Central memory CD8-positive, alpha-beta T cell (primary cell): Measurements from ENCODE around the gene PTPRG.

Experiments
- ATAC-seq: fragments of 150-1000 bp; cut with Tn5 transposase; replicated peaks from 2 replicates; pipeline ENCODE4 v1.10.0; 2022; ENCODE audit warnings: mild to moderate bottlenecking, moderate FRiP score, moderate number of reproducible peaks; ENCODE audit not compliant: poor library complexity, severe bottlenecking; ENCODE audit errors: extremely low read depth
- DNase-seq, 2 donors: peaks; one replicate each; pipeline ENCODE4 v3.0.0; 2021; ENCODE audit warnings: low spot score in 2 of 2
- H3K27ac Mint-ChIP-seq: one replicate; pipeline ENCODE4 v1.8.0; 2022; ENCODE audit warnings: low read depth, mild to moderate bottlenecking, moderate library complexity, mixed read lengths
- H3K27me3 Mint-ChIP-seq: one replicate; pipeline ENCODE4 v1.8.0; 2022; ENCODE audit warnings: mixed read lengths
- H3K36me3 Mint-ChIP-seq: one replicate; pipeline ENCODE4 v1.8.0; 2022; ENCODE audit warnings: mild to moderate bottlenecking, moderate library complexity, mixed read lengths; ENCODE audit not compliant: insufficient read depth
- H3K4me1 Mint-ChIP-seq: one replicate; pipeline ENCODE4 v1.8.0; 2022; ENCODE audit warnings: mixed read lengths
- H3K4me3 Mint-ChIP-seq: one replicate; pipeline ENCODE4 v1.8.0; 2022; ENCODE audit warnings: mild to moderate bottlenecking, moderate library complexity, mixed read lengths
- H3K9me3 Mint-ChIP-seq: one replicate; pipeline ENCODE4 v1.8.0; 2022; ENCODE audit warnings: mixed read lengths

PTPRG gene

DNA sequence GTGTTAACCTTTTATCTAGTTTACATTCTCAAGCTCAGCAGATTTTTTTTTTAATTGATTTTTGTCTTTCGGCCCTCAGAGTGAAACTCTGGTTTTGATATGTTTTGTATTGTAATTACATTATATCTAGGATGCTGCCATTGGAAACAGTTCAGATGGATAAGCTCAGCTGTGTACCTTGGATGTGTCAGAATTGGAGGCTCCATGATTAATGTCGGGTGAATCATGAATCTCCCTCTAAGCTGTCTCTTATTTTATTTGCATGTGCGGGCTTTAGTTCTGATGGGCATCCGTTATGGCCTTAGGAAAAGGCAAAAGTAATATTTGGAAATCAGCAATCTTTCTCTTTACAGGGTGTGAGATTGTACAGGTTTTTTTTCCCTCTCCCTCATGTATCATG, 4.2 kb downstream of the PTPRG start:
- DNase-seq (no peak), ATAC-seq (no peak)
- Mint-ChIP-seq H3K27me3 (peaks cover 27% of the 10 kb centered on the region), H3K9me3 (no peaks in the 10 kb centered on the region), H3K4me1 (no peaks in the 10 kb centered on the region), H3K36me3 (peaks cover 2% of the 10 kb centered on the region), H3K27ac (no peak overlapping the region), H3K4me3 (no peak overlapping the region)

DNA sequence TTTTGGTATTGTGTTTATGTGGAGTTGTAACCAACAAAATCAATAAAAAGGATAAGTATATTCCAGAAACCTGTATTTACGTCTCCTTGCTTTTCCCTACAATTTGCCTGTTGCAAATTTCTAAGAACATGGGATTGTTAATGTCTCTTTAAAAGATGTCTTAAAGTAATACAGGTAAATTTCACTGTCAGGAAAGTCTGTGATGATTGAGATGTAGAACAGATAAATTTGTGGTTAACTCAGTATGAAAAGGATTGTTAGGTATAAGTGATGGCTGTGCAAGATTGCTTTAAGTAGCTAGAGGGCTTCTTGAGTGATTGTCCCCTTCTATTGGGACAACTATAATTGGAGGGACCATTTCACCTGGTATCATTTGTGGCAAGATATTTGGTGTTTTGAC, 6.8 kb downstream of the PTPRG start:
- H3K9me3 Mint-ChIP-seq, result peaks cover 4% of the 10 kb centered on the region
- DNase-seq (no peak), ATAC-seq (no peak)
- H3K27ac Mint-ChIP-seq, result no peak overlapping the region
- peaks cover 15% of the 10 kb centered on the region for H3K27me3 Mint-ChIP-seq
- H3K4me3 Mint-ChIP-seq, result no peak overlapping the region
- H3K36me3 Mint-ChIP-seq, result peaks cover 2% of the 10 kb centered on the region
- H3K4me1 Mint-ChIP-seq, result no peaks in the 10 kb centered on the region

DNA sequence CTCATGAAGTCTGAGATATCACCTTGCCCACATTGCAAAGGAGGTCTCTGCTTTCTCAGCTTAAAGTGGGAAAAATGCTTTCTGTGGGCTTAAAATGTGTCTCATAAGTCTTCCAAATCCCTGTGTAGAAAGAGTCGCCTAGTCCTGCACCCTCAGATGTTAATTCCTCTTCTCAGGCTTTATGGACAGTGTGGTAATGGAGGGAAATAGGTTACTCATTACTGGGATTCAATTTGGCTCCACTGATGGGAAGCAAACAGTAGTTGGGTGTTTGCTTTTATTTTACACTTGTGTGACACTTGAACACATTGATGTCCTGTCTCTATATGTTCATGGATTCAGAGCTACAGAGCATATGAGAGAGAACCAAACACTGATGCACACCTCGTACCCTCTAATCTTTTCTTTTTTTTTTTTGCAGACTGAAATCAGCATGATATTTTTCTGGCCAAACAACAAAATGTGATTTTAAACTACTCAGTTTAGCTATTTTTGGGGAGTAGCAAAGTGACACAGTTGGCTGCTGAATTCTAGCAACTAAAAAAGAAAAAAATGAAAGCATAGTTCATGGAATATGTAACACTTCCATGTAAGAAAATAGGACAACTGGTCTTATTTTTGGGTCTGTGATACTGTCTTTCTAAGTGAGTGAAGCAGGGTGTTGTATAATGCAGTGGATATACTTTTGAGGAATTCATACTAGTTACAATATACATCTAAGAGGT, 8.6 kb downstream of the PTPRG start:
- DNase-seq (no peak), ATAC-seq (no peak)
- Mint-ChIP-seq H3K9me3 (peaks cover 11% of the 10 kb centered on the region), H3K36me3 (peaks cover 2% of the 10 kb centered on the region), H3K27me3 (no peaks in the 10 kb centered on the region), H3K4me1 (no peaks in the 10 kb centered on the region), H3K4me3 (no peak overlapping the region), H3K27ac (no peak overlapping the region)

DNA sequence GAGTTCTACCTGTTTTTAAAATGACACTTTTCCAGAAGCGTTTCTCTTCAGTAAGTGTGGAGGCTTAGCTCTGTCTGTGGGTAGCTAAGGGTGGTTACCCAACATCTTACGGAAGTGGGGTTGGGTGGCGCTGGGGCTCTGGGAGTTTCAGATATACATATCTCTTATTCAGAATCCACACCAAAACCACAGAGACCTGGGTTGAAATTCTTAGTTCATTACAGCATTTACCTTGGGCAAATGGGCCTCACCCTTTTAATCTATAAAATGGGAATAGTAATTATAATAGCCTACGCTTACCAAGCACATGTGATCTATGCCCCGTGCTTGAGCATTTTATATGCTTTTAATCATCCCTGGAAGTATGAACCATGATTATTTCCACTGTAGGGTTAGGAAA, 9.4 kb downstream of the PTPRG start:
- DNase-seq, result no peak
- Mint-ChIP-seq H3K4me1 (no peaks in the 10 kb centered on the region), H3K4me3 (no peak overlapping the region), H3K27ac (no peak overlapping the region), H3K36me3 (peaks cover 2% of the 10 kb centered on the region), H3K27me3 (no peaks in the 10 kb centered on the region), H3K9me3 (peaks cover 11% of the 10 kb centered on the region)
- ATAC-seq, result no peak

DNA sequence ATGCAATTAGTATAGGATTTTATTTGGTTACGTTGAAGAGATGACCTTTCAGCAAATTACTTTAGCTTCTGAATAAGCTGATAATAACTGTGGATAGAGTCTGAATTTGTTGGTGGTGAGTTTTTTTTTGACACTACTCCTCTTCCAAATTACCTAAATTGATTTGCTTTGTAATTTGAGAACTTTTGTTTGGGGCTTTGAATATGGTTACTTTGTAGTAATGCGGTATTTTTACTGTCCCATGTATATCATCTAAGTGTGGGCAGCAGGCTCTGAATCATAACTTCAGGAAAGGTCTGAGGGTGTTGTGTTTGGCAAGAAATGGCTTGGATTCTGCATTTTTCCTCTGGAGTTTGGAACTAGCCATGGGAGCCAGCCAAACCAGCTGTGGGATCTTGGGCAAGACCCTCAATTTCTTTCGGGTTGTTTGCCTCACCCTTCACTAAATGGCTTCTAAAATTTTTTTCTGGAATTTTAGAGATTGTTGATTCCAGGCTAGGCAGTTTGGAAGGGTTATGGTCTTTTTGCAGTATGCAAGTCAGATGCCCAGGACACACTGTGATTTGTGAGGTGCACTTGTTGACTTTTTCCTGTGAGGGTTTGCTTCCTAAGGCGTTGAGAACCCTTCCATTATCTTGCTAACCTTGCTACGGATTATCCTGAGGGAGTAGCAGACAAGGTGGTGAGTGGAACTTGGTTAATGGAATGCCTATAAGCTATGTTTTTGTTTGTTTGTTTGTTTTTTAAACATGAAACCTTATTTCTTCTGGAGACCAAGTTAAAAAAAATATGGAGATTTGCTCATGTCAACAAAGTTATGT, 10.4 kb downstream of the PTPRG start:
- H3K27me3 Mint-ChIP-seq, result no peaks in the 10 kb centered on the region
- H3K9me3 Mint-ChIP-seq, result peaks cover 11% of the 10 kb centered on the region
- H3K27ac Mint-ChIP-seq, result no peak overlapping the region
- no peak overlapping the region for H3K4me3 Mint-ChIP-seq
- DNase-seq (no peak), ATAC-seq (no peak)
- H3K36me3 Mint-ChIP-seq, result peaks cover 2% of the 10 kb centered on the region
- H3K4me1 Mint-ChIP-seq, result no peaks in the 10 kb centered on the region

DNA sequence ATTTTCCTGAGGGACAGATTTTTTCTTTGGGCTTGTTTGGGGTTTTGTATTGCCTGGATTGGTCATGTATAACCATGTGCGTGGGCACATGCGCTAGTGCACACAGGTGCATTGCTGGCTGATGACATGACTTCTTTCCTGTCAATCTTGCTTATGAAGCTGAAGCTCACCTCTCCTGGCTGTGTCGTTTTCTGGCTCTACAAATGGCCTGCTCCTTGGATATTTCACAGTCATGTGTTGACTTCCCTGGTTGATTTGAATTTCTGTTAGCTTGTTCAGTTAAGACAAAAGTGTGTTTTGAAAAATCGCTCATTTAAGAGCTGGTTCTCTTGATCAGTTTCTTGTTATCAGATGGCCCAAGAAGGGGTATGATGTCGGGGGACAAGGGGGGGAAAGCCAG, 11.5 kb downstream of the PTPRG start:
- no peak for ATAC-seq
- Mint-ChIP-seq H3K9me3 (peaks cover 11% of the 10 kb centered on the region), H3K27ac (no peak overlapping the region), H3K36me3 (no peaks in the 10 kb centered on the region), H3K4me3 (no peak overlapping the region), H3K27me3 (no peaks in the 10 kb centered on the region), H3K4me1 (no peaks in the 10 kb centered on the region)
- no peak for DNase-seq

DNA sequence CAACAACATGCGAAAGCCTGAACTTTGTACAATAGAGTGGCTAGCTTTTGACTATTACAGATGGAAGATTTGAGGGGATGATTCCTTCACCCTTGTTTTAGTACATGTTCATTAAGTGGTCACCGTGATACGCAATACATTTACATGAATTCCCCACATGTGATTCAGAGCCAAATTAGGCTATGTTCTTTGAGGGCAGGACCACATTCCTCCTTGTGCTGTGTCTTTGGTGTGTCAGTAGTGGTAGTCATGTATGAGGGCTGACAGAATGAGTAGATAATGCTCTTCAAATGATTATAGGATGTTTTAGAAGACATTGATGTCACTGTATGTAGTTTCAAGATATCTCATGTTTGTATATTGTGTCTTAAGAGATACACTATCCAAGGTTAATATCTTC, 12.1 kb downstream of the PTPRG start:
- DNase-seq (no peak), ATAC-seq (no peak)
- no peak overlapping the region for H3K4me3 Mint-ChIP-seq
- no peaks in the 10 kb centered on the region for H3K36me3 Mint-ChIP-seq
- H3K9me3 Mint-ChIP-seq, result peaks cover 11% of the 10 kb centered on the region
- H3K27ac Mint-ChIP-seq, result no peak overlapping the region
- H3K4me1 Mint-ChIP-seq, result no peaks in the 10 kb centered on the region
- H3K27me3 Mint-ChIP-seq, result no peaks in the 10 kb centered on the region

DNA sequence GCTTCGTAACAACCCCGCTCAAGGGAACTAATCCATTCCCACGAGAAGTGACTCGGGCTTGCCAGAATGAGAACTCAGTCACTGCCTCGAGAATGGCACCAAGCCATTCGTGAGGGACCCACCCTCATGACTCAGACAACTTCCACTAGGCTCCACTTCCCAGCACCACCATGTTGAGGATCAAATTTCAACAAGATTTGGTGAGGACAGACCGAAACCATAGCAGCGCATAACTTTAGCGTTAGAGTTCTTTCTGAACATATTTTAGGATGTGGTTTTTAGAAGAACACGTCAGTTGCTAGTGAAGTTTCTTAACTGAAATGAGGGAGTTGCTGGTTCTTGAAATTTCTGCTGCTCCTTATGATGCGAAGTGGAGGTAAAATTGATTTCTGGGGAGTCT, 13.5 kb downstream of the PTPRG start:
- DNase-seq (no peak), ATAC-seq (no peak)
- H3K4me3 Mint-ChIP-seq, result no peak overlapping the region
- no peaks in the 10 kb centered on the region for H3K36me3 Mint-ChIP-seq
- H3K9me3 Mint-ChIP-seq, result peaks cover 11% of the 10 kb centered on the region
- no peaks in the 10 kb centered on the region for H3K4me1 Mint-ChIP-seq
- H3K27ac Mint-ChIP-seq, result no peak overlapping the region
- no peaks in the 10 kb centered on the region for H3K27me3 Mint-ChIP-seq

DNA sequence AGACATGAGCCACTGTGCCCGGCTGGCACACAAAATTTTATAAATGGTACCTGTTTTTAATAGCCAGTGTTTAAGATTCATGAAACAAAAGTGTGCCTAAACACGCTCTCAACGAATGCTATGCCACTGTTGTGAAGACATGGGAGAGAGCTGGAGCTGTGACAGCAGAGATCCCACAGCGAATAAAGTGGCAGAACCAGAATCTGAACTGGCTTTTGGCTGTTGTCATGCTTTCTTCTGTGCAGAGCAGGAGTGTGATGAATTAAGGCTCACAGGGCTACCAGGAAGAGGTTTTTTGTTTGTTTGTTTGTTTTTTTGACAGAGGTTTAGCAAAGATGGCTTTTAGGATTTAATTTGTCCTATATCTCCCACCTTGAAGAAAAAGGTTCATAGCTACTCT, 14.5 kb downstream of the PTPRG start:
- H3K9me3 Mint-ChIP-seq, result peaks cover 11% of the 10 kb centered on the region
- H3K4me3 Mint-ChIP-seq, result no peak overlapping the region
- H3K4me1 Mint-ChIP-seq, result no peaks in the 10 kb centered on the region
- no peak overlapping the region for H3K27ac Mint-ChIP-seq
- DNase-seq (no peak), ATAC-seq (no peak)
- H3K36me3 Mint-ChIP-seq, result no peaks in the 10 kb centered on the region
- no peaks in the 10 kb centered on the region for H3K27me3 Mint-ChIP-seq

DNA sequence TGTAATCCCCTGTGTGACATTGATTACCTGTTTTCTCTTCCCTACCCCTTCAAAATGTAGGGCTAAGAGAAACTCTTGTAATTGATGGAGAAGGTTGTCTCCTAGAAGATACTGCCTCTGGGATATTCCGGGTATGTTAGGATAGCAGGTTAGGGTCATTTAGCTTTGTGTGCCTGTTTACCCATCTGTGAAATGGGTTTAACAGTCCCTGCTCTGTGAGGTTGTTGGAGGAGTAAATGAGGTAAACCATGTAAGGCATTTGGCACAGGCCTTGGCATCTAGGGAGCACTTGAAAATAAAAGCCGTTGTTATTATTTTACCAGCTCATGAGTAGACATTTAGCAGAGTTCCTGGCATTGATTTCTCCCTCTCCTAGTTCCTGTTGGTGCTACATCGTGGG, 16.4 kb downstream of the PTPRG start:
- H3K27me3 Mint-ChIP-seq, result no peaks in the 10 kb centered on the region

DNA sequence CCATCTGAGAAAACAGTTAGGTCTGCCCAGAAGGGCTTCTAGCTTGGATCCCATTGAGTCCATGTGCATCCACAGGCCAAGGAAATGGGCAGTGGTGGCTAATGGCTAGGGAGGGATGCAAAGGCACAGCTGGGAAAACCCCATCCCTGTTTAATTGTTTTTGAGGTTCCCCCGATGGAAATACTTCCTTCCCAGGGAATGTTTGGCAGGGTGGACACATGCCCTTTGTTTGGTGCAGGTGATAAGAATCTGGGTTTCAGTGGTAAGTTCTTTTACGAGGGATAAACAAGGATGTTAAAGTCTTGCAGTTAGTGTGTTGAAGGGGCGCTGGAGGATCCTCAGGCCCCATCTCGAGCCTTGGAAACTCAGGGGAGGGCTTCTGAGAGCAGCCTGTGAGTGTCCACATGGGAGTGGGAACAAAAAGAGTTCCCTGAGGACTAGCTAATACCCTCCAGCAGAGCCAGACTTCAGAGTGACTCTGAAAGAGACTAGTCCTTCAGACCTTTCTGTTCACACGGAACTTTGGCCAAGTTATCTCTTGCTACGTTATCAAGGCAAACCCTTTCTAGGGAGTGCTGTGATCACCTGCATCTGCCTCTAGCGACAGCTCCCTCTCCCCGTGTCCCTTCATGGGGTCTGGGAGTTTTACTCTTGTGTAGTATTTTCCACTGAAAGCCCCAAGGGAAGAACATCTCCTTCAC, 17.4 kb downstream of the PTPRG start:
- ATAC-seq (no peak), DNase-seq (no peak)
- Mint-ChIP-seq H3K4me1 (no peaks in the 10 kb centered on the region), H3K27ac (no peak overlapping the region), H3K36me3 (no peaks in the 10 kb centered on the region), H3K9me3 (peaks cover 5% of the 10 kb centered on the region), H3K4me3 (no peak overlapping the region), H3K27me3 (no peaks in the 10 kb centered on the region)

More for the DNA sequence above, 16.4 kb downstream of the PTPRG start:
- peaks cover 10% of the 10 kb centered on the region for H3K9me3 Mint-ChIP-seq
- ATAC-seq, result no peak
- H3K27ac Mint-ChIP-seq, result no peak overlapping the region
- no peaks in the 10 kb centered on the region for H3K36me3 Mint-ChIP-seq
- H3K4me1 Mint-ChIP-seq, result no peaks in the 10 kb centered on the region
- no peak for DNase-seq
- H3K4me3 Mint-ChIP-seq, result no peak overlapping the region

DNA sequence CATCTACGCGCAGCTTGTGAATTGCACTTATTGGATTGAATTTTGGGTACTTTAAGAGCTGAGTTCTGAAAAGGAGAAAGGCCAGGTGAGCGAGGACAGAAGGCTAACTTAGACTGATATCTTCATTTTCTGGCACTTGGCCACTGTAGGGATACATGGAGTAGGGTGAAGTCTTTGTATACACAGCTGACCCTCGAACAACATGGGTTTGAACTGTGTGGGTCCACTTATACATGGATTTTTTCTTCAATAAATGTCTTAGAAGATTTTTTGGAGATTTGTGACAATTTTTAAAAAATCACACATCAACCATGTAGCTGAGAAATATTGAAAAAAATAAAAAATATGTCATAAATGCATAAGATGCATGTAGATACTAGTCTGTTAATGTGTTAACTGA, 18.3 kb downstream of the PTPRG start:
- Mint-ChIP-seq H3K27me3 (no peaks in the 10 kb centered on the region), H3K9me3 (peaks cover 6% of the 10 kb centered on the region), H3K36me3 (no peaks in the 10 kb centered on the region), H3K27ac (no peak overlapping the region), H3K4me1 (no peaks in the 10 kb centered on the region), H3K4me3 (no peak overlapping the region)
- ATAC-seq (no peak), DNase-seq (no peak)
